T47D (cell line): ENCODE measurements around the gene ZNF630.
"Not testable (repeated sequence)": the region's sequence is repeated elsewhere in the genome, so short reads cannot be mapped to it uniquely, and the experiment has no call there.

Source experiments
- DNase-seq, 2 experiments: peaks; one replicate each; pipeline versions ENCODE4 v3.0.0 to v3.0.0-alpha.2; 2011 to 2012; ENCODE audit warnings: low read depth in 1 of 2, low spot score in 1 of 2
- JUND ChIP-seq: IDR thresholded peaks from 2 replicates; pipeline ENCODE4 v1.6.1; 2012; ENCODE audit warnings: low read depth
- in situ Hi-C: cut with HindIII; loops from 2 replicates; pipeline ENCODE4 v1.10.0; 2016; ENCODE audit warnings: low sequenced_read_pairs, low pct_unique_long_range_greater_than_20kb

ZNF630 gene

GRCh38 chrX:48022100-48022499 lies 49.3 kb downstream of the ZNF630 start:
- in situ Hi-C loops: no loop called here
- TF ChIP-seq JUND: no peak

DNA sequence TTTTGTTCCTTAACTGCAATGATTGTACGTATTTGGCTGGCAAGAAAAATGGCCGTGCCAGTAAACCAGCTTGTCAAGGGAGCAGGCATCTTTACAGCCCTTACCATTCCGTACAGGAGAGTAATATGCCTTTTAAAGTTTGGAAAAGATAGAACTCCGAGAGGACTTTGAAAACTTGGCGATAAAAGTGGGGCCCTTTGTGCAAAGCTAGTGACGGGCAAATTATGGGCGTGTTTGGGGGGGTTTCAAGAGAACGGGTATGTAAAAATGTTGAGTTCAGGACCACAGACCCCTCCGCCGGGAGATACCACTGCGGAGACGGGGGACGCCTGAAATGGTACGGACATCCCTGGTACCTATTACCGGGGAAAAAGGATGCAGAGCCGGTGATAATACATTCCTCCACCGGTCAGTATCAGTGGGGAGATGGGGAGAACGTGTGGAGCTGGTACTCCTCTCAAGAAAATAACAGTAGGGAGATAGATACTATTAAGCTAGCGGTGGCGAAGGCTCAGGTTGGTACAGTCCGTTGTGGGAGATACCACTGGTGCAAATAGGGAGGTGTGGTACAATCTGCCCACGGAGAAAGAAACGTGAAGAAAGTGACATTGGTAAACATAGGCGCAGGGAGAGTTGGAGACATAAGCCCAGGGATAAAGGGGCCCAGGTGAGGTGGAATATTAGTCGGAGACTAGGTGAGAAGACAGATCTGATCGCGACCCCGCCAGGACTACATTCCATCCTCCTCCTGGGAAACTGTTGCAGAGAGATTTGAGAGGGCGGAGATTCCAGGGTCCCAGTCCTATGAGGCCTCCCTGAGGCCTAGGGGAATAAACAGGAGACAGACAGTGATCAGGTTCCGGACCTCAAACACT lies 50.2 kb downstream of the ZNF630 start:
- peak; percentile 68 for TF ChIP-seq JUND
- peak; percentile 35 to 93 for DNase-seq
- in situ Hi-C loops: no loop called here

More at GRCh38 chrX:48022100-48022499, 49.3 kb downstream of the ZNF630 start:
- no peak for DNase-seq

GRCh38 chrX:48020472-48020871 lies 51.0 kb downstream of the ZNF630 start:
- DNase-seq, in situ Hi-C loops: not testable (repeated sequence)

DNA sequence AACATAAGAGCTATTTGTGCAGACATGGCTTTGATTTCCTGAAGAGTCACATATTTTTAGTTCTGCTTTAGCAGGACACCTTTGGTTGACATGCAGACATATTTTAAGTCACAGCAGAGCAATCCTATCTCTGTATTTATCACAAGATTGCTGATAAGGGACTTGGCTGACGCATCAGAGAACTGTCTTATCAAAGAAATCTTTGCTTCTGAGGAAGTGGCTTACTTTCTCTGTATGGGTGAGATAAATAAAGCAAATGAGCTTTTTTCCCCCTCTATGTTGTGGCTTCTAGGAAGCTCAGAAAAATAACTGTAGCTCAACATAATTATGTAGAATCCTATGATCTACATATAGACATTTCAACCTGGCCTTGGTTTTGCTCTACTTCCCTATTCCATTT lies 51.5 kb downstream of the ZNF630 start:
- in situ Hi-C loops: not testable (repeated sequence)

DNA sequence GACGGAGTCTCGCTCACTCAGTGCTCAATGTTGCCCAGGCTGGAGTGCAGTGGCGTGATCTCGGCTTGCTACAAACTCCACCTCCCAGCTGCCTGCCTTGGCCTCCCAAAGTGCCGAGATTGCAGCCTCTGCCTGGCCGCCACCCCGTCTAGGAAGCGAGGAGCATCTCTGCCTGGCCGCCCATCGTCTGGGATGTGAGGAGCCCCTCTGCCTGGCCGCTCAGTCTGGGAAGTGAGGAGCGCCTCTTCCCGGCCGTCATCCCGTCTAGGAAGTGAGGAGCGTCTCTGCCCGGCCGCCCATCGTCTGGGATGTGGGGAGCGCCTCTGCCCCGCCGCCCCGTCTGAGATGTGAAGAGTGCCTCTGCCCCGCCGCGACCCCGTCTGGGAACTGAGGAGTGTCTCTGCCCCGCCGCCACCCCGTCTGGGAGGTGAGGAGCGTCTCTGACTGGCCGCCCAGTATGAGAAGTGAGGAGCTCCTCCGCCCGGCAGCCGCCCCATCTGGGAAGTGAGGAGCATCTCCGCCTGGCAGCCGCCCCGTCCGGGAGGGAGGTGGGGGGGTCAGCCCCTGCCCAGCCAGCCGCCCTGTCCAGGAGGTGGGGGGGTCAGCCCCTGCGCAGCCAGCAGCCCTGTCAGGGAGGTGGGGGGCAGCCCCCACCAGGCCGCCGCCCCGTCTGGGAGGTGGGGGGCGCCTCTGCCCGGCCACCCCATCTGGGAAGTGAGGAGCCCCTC lies 54.7 kb downstream of the ZNF630 start:
- in situ Hi-C loops: not testable (repeated sequence)

More for the DNA sequence above, 51.5 kb downstream of the ZNF630 start:
- not testable (repeated sequence) for DNase-seq

GRCh38 chrX:48009445-48009960 lies 61.9 kb downstream of the ZNF630 start:
- in situ Hi-C loops: not testable (repeated sequence)

More for the DNA sequence above, 54.7 kb downstream of the ZNF630 start:
- DNase-seq: not testable (repeated sequence)

More at GRCh38 chrX:48009445-48009960, 61.9 kb downstream of the ZNF630 start:
- DNase-seq: not testable (repeated sequence)
